Naive thymus-derived CD8-positive, alpha-beta T cell (primary cell): ENCODE measurements around the gene REXO5. TPM values are rescaled to one million over a fixed set of nuclear protein-coding genes. Genes with fewer than 3 reads are reported as not detected.
"Not testable (repeated sequence)": the region's sequence is repeated elsewhere in the genome, so short reads cannot be mapped to it uniquely, and the experiment has no call there.

Experiments
- ATAC-seq, 2 donors: fragments of 150-1000 bp; cut with Tn5 transposase in 1 of 2; sonication (Bioruptor Pico), chemical (Tn5 transposase) in 1 of 2; 1 replicate in 1 of 2; 2 replicates in 1 of 2; pipeline ENCODE4 v1.10.0; 2021; ENCODE audit warnings: mild to moderate bottlenecking in 2 of 2, moderate library complexity in 2 of 2
- POLR2A ChIA-PET: fragments of 350-600 bp; sonication (Branson Sonifier 250); formaldehyde crosslinking; loops from one replicate; lab custom pipeline; 2021; ENCODE audit warnings: antibody characterized with exemption; lab: Charles Lee
- DNase-seq, 10 donors: peaks; one replicate each; pipeline versions ENCODE4 v3.0.0 to v3.0.0-alpha.2; 2020 to 2022
- H3K27ac Mint-ChIP-seq, 10 donors: one replicate each; pipeline ENCODE4 v1.8.0; 2020 to 2022; ENCODE audit warnings: mild to moderate bottlenecking in 10 of 10, mixed read lengths in 10 of 10, moderate library complexity in 4 of 10, inconsistent platforms in 1 of 10
- H3K27me3 Mint-ChIP-seq, 5 donors: one replicate each; pipeline ENCODE4 v1.8.0; 2021 to 2022; ENCODE audit warnings: mixed read lengths in 5 of 5
- H3K36me3 Mint-ChIP-seq, 3 donors: one replicate each; pipeline ENCODE4 v1.8.0; 2020 to 2022; ENCODE audit warnings: mixed read lengths in 3 of 3, mild to moderate bottlenecking in 2 of 3, inconsistent platforms in 1 of 3
- H3K4me1 Mint-ChIP-seq, 4 donors: one replicate each; pipeline ENCODE4 v1.8.0; 2021 to 2022; ENCODE audit warnings: mixed read lengths in 4 of 4
- H3K4me3 Mint-ChIP-seq, 10 donors: one replicate each; pipeline ENCODE4 v1.8.0; 2020 to 2022; ENCODE audit warnings: mild to moderate bottlenecking in 10 of 10, mixed read lengths in 10 of 10, moderate library complexity in 6 of 10, inconsistent platforms in 1 of 10
- H3K9me3 Mint-ChIP-seq, 9 donors: one replicate each; pipeline ENCODE4 v1.8.0; 2020 to 2022; ENCODE audit warnings: mixed read lengths in 9 of 9, mild to moderate bottlenecking in 3 of 9, inconsistent platforms in 1 of 9, moderate library complexity in 1 of 9
- polyA plus RNA-seq, 3 donors: library from polyadenylated mRNA; unstranded; fragments of 300-500 nt; fragmentation: Illumina TruSeq; gene quantifications; one replicate each; pipeline ENCODE4 v1.2.3, GENCODE V29; 2021
- total RNA-seq, 8 experiments: library from RNA in 2 of 8; stranded (reverse) in 2 of 8; gene quantifications; one replicate each; pipeline ENCODE4 v1.2.3 and lab custom pipeline; 2021 to 2026

Gene REXO5
- total and polyA plus RNA-seq, 5 experiments from 2014 or later, result 0.41 to 1.4 (median 0.60) TPM

DNA sequence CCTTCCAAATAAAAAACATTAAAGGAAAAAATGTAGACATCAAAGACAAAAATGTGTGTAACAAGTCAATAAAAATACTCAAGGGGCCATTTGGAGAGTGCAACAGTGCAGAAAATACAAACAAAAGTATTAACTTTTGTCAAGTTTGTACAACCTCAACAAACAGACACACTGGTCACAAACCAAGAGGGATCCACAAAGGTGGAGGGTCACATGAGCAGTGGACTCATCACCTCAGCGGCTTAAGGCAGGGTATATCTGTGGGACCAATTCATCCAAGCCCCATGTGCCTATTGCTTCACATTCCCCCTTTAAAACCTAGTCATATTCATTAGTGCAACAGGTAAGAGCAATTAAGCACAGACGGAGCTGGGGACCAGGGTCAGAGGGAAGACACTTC is 48.6 kb downstream of the REXO5 start:
- DNase-seq (no peak), ATAC-seq (no peak)
- peaks cover 0 to 1% (median under 1%) of the 10 kb centered on the region in 4 donors for H3K4me1 Mint-ChIP-seq
- no peaks in the 10 kb centered on the region for H3K27me3 Mint-ChIP-seq
- H3K27ac Mint-ChIP-seq, result peak overlapping the region in 1 of 10 donors; percentile 24
- POLR2A ChIA-PET, result no interaction called here
- H3K9me3 Mint-ChIP-seq, result no peaks in the 10 kb centered on the region
- H3K36me3 Mint-ChIP-seq, result peaks cover 7 to 23% (median 16%) of the 10 kb centered on the region in 3 donors
- no peak overlapping the region for H3K4me3 Mint-ChIP-seq

DNA sequence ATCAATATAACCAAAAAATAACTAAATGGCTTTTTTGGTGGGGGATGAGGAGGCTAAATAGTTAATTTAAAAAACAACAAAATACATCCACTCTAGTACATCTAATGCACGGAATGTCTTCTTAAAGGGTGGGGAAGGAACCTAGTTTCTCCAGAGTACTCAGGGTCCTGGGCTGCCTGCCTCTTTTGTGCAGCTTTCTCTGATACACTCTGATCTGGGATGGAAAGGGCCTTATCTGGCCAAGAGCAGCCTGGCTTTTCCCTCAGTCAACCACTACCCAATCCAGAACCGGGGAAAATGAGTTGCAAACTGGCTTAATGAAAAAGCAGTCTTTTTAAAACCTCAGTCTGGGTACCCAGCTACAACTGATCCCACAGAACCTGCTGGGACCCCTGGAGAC is 51.0 kb downstream of the REXO5 start:
- no peak overlapping the region for H3K4me3 Mint-ChIP-seq
- H3K36me3 Mint-ChIP-seq, result peaks cover 14 to 44% (median 29%) of the 10 kb centered on the region in 3 donors
- peak overlapping the region in 1 of 10 donors; percentile 24 for H3K27ac Mint-ChIP-seq

DNA sequence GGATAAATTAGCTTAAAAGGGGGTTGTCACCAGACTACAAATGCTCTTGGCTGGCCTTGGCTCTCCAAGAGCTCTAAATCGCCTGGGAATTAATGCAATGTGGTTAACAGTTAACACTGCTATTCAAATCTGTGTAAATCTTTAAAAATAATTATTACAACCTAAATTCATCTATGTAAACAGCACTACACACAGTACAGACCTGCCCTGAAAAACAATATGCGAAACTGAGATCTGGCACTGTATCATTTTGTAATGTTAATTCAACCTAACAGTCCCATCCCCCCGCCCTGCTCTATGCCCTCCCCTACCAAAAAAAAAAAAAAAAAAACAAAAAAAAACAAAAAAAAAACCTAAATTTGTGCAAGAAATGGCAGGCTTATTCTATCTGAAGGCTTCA is 52.9 kb downstream of the REXO5 start:
- Mint-ChIP-seq H3K27me3 (no peaks in the 10 kb centered on the region), H3K36me3 (peaks cover 14 to 46% (median 30%) of the 10 kb centered on the region in 3 donors), H3K27ac (no peak overlapping the region), H3K9me3 (no peaks in the 10 kb centered on the region), H3K4me3 (no peak overlapping the region), H3K4me1 (peaks cover 0 to 6% (median 4%) of the 10 kb centered on the region in 4 donors)
- POLR2A ChIA-PET, result no interaction called here
- no peak for DNase-seq
- no peak for ATAC-seq

More for the DNA sequence above, 51.0 kb downstream of the REXO5 start:
- H3K27me3 Mint-ChIP-seq, result no peaks in the 10 kb centered on the region
- ATAC-seq (no peak), DNase-seq (no peak)
- peaks cover 0 to 3% (median 1%) of the 10 kb centered on the region in 4 donors for H3K4me1 Mint-ChIP-seq
- POLR2A ChIA-PET, result no interaction called here
- no peaks in the 10 kb centered on the region for H3K9me3 Mint-ChIP-seq

DNA sequence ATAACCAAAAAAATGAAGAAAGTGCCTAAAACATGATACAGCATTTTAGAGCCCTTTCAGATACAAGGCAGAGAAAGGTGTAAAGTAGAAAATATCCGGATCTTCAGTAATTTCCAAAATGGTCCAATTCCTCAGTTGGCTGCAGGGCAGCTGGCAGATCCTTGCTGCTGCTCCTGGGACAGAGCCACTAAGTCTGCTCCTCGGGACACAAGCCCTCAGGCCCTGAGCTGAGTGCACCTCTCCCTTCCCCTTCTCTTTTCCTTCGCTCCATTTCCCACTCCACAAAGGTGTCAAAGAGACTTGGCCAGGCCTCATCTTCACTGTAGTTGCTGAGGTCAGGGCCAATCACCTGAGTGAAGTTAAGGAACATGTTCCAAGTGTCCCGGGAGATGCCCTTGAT is 53.4 kb downstream of the REXO5 start:
- Mint-ChIP-seq H3K9me3 (no peaks in the 10 kb centered on the region), H3K27ac (no peak overlapping the region), H3K4me3 (no peak overlapping the region), H3K4me1 (peaks cover 0 to 11% (median 4%) of the 10 kb centered on the region in 4 donors), H3K36me3 (peaks cover 14 to 46% (median 30%) of the 10 kb centered on the region in 3 donors), H3K27me3 (no peaks in the 10 kb centered on the region)
- POLR2A ChIA-PET, result no interaction called here
- no peak for DNase-seq
- no peak for ATAC-seq

DNA sequence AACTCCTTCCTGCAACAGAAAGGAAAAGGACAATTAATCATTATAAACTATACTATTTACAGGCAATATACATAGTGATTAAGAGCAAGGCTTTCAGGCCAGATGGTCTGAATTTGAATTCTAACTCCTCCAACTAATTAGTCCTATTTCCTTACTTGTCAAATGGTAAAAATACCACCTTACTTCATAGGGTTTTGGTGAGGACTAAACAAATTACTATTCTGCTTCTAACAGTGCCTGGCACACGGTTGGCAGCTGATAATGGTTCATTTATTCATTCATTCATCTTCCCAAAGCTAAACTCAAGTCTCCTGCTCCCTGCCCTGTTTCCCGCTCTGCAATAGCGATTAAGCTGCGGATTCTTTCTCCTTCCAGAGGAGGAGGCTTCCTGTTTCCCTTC is 54.0 kb downstream of the REXO5 start:
- Mint-ChIP-seq H3K27ac (no peak overlapping the region), H3K27me3 (no peaks in the 10 kb centered on the region), H3K4me3 (no peak overlapping the region), H3K9me3 (no peaks in the 10 kb centered on the region), H3K4me1 (peaks cover 0 to 13% (median 5%) of the 10 kb centered on the region in 4 donors), H3K36me3 (peaks cover 11 to 40% (median 24%) of the 10 kb centered on the region in 3 donors)
- POLR2A ChIA-PET, result no interaction called here
- DNase-seq, result no peak
- ATAC-seq, result no peak

DNA sequence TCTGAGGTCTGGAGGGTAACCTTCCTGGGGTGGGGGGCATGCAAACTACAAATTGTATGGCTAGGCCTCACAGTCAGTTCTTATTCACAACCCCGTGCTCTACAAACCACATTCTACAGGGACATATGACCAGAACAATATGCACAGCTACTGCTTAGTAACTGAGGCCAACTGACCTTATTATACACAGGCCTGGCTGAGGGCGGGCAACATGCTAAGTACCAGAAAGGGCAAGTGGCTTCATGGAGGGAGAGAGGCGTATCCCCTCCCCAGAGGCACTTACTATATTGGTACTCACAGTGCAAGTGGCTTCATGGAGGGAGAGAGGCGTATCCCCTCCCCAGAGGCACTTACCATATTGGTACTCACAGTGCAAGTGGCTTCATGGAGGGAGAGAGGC is 54.7 kb downstream of the REXO5 start:
- H3K36me3 Mint-ChIP-seq, result peaks cover 11 to 40% (median 24%) of the 10 kb centered on the region in 3 donors
- H3K27ac Mint-ChIP-seq, DNase-seq, H3K4me3 Mint-ChIP-seq, H3K9me3 Mint-ChIP-seq, H3K27me3 Mint-ChIP-seq, POLR2A ChIA-PET, ATAC-seq: not testable (repeated sequence)
- H3K4me1 Mint-ChIP-seq, result peaks cover 0 to 13% (median 5%) of the 10 kb centered on the region in 4 donors

DNA sequence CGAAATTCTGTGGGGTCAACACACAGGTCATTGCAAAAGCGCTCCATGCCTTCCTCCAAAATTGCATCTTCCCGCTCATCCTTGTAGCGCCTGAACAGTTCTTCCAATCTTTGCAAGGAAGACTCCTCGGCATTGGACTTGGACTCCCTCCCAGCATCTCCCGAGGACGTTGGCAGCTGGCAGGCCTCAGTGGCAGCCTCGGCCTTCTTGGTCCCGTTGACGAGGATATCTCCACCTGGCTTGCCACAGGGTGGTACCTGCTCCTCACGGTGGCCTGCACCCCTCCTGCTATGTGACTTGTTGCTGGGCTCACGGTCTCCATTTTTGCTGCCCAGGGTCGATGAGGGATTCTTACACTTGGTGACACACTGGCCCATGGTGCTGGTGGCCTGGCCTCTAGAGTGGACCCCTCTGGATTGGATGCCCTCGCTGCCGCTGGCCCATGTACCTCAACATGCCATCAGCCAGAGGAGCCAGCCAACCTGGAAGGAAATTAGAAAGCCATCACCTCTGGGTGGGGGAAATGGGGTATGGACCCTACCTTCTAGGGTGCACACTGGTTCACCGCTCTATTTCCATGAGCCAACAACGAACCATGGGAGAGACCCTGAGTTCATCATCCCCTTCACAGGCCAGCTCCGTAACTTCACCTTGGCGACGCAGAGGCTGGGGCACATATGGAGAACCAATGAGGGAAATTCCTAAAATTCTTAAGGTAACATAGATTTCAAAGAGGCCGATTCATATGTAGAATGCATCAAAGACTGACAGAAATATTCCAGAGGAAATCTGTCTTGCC is 56.0 kb downstream of the REXO5 start:
- Mint-ChIP-seq H3K4me1 (peaks cover 4 to 23% (median 10%) of the 10 kb centered on the region in 4 donors), H3K9me3 (no peaks in the 10 kb centered on the region), H3K4me3 (no peak overlapping the region), H3K27ac (peak overlapping the region in 2 of 10 donors; percentile 34 to 40), H3K27me3 (no peaks in the 10 kb centered on the region), H3K36me3 (peaks cover 11 to 36% (median 22%) of the 10 kb centered on the region in 3 donors)
- no peak for ATAC-seq
- DNase-seq, result no peak
- POLR2A ChIA-PET, result no interaction called here

DNA sequence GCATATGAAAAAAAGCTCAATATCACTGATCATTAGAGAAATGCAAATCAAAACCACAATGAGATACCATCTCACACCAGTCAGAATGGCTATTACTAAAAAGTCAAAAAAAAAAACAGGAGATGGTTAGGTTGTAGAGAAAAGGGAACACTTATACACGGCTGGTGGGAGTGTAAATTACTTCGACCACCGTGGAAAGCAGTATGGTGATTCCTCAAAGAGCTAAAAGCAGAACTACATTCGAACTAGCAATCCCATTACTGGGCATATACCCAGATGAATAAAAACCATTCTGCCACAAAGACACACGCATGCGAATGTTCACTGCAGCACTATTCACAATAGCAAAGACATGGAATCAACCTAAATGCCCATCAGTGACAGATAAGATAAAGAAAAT is 58.0 kb downstream of the REXO5 start:
- ATAC-seq, DNase-seq, H3K27ac Mint-ChIP-seq, H3K27me3 Mint-ChIP-seq, H3K9me3 Mint-ChIP-seq, H3K4me3 Mint-ChIP-seq, POLR2A ChIA-PET: not testable (repeated sequence)
- H3K36me3 Mint-ChIP-seq, result peaks cover 11 to 31% (median 19%) of the 10 kb centered on the region in 3 donors
- peaks cover 4 to 40% (median 16%) of the 10 kb centered on the region in 4 donors for H3K4me1 Mint-ChIP-seq

DNA sequence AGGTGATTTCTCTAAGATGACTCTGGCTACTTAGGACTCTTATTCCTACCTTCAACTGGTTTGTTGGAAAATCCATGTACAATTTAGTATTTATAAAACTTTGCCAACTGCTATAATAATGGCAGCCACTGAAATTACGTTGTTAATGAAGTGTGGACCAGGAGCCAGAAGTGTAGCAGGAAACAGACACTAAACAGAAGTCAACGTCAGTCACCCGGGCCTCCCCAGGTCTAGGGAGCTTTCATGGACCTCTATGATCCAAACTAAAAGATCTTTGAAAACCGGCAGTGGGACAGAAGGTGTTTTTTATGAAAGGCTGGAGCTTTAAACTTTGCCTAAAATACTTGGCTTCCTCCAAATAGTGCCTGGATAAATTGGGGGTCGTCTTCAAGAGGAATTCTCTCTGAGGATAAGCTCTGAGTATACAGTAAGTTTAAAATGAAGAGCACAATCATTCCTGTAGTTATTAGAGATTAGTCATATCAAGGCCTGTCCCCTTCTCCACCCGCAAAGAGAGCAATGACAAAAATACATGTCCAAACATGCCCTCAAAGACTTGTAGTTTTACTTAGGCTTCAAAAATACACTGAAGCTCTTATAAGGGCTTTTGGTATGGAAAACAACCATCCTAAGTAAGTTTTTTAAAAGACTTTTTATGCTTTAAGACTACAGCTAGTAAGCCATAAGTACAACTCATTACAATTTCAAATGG is 59.2 kb downstream of the REXO5 start:
- POLR2A ChIA-PET, result no interaction called here
- H3K9me3 Mint-ChIP-seq, result no peaks in the 10 kb centered on the region
- ATAC-seq (no peak), DNase-seq (no peak)
- H3K4me3 Mint-ChIP-seq, result no peak overlapping the region
- H3K27ac Mint-ChIP-seq, result no peak overlapping the region
- H3K4me1 Mint-ChIP-seq, result peaks cover 7 to 40% (median 16%) of the 10 kb centered on the region in 4 donors
- H3K27me3 Mint-ChIP-seq, result no peaks in the 10 kb centered on the region
- peaks cover 4 to 19% (median 10%) of the 10 kb centered on the region in 3 donors for H3K36me3 Mint-ChIP-seq

DNA sequence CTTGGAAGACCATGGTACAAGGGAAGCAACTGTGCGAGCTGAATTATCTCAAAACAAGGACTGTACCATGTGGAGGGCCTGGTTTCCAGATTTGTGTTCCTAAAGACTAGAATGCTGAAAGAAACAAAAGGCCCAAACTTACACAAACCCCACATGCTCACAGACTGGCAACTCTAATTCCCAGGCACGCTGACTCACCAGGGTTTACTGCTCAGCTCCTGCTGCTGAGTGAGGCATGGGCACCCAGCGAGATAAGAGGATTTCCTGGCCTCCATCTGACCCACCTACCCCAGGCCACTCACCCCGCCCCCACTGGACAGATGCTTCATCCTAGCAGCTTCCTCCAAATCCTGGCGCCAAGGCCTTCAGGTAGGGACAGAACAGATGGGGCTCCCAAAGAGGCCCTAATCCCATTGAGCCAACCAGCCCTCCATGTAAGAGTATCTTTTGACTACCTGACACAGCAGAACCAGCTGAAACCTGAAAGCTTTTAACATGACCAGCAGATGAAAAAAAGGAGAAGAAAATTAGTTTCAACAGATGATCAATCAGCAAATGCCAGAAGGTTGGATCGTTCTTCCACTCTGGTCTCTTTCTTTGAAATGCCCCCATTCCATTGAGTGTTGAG is 59.9 kb downstream of the REXO5 start:
- no peak for ATAC-seq
- no peak for DNase-seq
- H3K27me3 Mint-ChIP-seq, result no peaks in the 10 kb centered on the region
- peaks cover 11 to 40% (median 18%) of the 10 kb centered on the region in 4 donors for H3K4me1 Mint-ChIP-seq
- H3K9me3 Mint-ChIP-seq, result no peaks in the 10 kb centered on the region
- peaks cover 0 to 14% (median 9%) of the 10 kb centered on the region in 3 donors for H3K36me3 Mint-ChIP-seq
- H3K4me3 Mint-ChIP-seq, result no peak overlapping the region
- POLR2A ChIA-PET, result no interaction called here
- peak overlapping the region in 1 of 10 donors; percentile 37 for H3K27ac Mint-ChIP-seq

DNA sequence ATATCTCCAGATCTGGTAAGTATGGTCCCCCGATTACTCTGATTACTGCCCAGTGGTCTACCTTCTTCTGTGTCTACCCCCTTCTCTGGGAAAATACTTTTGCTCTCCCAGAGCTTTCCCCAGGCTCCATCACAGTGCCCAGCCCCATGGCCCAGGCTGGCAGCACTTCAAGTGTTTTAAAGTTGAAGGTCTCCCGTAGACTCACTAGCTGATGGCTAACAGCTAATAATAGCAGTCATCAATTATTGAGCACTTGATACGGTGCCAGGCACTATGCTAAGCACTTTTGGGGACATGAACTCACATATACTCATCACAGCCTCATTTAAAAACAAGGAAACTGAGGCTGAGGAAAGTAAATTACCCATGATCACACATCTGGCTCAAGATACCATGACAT is 60.5 kb downstream of the REXO5 start:
- Mint-ChIP-seq H3K4me1 (peaks cover 11 to 42% (median 16%) of the 10 kb centered on the region in 4 donors), H3K27ac (no peak overlapping the region), H3K36me3 (peaks cover 0 to 9% (median 4%) of the 10 kb centered on the region in 3 donors), H3K9me3 (no peaks in the 10 kb centered on the region), H3K4me3 (no peak overlapping the region), H3K27me3 (no peaks in the 10 kb centered on the region)
- DNase-seq (no peak), ATAC-seq (no peak)
- POLR2A ChIA-PET, result no interaction called here

DNA sequence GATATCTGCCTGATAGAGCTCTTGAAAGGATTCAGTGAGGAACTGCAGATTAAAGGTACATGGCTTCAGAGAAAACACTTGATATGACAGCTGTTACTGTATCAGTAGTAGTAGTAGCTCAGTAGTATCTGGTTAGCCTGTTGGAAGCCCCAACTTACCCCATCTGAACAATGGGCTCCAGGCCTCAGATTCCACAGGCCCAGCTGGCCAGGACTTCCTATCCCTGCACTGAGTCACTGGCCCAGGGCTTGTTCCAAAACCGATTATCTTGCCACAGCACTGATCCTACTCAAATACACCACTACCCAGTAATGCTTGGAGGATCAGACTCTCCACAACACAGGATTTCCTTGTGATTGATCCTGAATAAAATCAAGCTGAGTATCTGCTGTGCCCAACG is 61.3 kb downstream of the REXO5 start:
- peak overlapping the region in 1 of 10 donors; percentile 74 for H3K27ac Mint-ChIP-seq
- ATAC-seq (no peak), DNase-seq (no peak)
- peaks cover 18 to 45% (median 19%) of the 10 kb centered on the region in 4 donors for H3K4me1 Mint-ChIP-seq
- peaks cover 0 to under 1% (median 0%) of the 10 kb centered on the region in 3 donors for H3K36me3 Mint-ChIP-seq
- H3K4me3 Mint-ChIP-seq, result no peak overlapping the region
- H3K27me3 Mint-ChIP-seq, result no peaks in the 10 kb centered on the region
- H3K9me3 Mint-ChIP-seq, result no peaks in the 10 kb centered on the region
- POLR2A ChIA-PET, result no interaction called here
